GM21423 (cell line): ENCODE data around the gene CHMP6.

Experiments
- ATAC-seq: cut with Tn5 transposase; IDR thresholded peaks from one replicate; pipeline ENCODE4 v1.9.1; 2021; ENCODE audit warnings: mild to moderate bottlenecking, moderate library complexity; ENCODE audit not compliant: unreplicated experiment

The CHMP6 gene

DNA sequence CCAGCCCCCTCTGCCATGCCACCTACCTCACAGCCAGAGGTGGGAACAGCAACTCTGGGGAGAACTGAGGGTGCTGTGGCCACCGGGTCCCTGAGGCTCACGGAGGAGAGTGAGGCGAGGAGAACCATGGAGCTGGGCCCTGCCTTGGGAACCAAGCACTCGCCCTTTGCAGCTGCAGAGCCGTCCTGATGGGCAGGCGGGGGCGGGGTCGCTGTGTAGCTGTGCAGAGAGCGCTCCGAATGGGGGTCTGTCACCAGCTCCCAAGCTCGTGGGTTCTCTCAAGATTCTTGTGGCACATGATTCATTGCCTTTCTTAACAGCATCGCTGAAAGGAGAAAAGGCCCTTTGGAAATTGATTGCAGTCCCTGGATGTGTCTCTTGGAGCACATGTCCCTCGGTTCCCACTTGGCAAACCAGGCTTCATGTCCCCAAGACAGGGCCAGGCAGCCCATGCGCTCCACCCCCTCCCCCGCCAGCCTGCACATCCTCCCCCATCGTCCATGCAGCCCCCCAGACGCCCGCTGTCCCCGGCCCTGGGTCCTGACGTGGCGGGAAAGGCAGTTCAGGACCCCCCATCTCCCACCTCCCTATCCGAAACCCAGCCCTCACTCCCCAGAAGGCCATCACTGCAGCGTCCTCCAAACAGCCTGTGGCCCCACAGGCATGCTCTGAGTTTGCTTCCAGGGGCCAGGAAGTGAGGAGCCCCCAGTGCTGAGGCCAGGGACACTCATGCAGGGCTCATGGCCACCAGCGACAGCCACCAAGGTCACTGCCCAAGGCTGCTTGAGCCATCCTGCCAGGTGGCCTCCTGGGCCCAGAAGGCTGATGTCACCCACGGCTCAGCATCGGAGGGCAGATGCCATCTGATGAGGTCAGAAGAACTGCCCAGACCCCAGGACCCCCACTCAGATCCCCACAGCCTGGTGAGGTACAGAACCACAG lies 20.6 kb upstream of the CHMP6 start:
- no peak for ATAC-seq

DNA sequence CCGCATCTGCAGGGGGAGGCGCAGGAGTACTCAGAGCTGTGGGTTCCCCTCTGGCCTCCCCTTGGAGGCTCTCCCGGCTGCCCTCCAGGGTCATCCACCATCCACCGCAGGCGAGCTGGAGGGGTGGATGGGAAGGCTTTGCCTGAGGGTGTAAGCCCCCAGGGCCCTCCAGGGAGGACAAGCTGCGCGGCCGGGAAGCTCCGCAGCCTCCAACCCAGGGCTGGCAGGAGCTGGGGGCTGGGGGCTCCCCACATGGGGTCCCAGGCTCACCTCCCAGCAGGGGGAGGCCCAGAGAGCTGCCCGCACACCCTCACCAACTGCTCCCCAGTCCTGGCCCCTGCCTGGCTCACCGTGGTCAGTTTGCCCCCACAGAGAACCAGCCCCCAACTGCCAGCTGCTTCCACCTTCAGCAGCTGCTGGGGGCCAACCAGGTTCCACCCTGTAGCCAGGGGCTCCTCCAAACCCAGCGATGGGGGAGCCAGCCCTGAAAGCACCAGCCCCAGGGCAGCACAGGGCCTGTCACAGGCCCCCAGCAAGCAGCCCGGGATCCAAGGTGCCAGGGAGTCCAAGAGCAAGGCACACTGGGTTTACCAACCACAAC lies 19.8 kb upstream of the CHMP6 start:
- ATAC-seq: no peak

DNA sequence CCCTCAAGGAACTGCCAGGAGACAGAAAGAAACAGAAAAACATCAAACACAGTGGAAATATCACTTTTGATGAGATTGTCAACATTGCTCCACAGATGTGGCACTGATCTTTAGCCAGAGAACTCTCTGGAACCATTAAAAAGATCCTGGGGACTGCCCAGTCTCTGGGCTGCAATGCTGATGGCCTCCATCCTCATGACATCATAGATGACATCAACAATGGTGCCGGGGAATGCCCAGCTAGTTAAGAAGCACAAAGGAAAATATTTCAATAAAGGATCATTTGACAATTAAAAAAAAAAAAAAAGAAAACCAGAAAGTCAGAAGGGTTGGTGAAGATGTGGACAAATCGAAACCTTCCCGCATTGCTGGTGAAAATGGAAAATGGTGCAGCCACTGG lies 14.9 kb upstream of the CHMP6 start:
- ATAC-seq: no peak

DNA sequence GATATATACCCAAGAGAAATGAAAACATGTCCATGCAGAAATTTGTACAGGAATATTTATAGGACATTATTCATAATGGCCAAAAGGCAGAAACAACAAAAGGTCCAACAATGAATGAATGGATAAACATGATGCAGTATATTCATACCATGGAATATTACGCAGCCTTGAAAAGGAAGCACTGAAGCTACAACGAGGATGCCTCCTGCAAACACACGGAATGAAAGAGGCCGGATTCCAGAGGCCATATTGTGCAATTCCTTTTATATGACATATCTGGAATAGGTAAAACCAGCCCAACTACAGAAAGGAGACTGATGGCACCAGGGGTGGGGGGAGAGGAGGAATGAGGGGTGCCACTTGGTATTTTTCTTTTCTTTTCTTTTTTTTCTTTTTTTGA lies 14.5 kb upstream of the CHMP6 start:
- ATAC-seq: no peak

DNA sequence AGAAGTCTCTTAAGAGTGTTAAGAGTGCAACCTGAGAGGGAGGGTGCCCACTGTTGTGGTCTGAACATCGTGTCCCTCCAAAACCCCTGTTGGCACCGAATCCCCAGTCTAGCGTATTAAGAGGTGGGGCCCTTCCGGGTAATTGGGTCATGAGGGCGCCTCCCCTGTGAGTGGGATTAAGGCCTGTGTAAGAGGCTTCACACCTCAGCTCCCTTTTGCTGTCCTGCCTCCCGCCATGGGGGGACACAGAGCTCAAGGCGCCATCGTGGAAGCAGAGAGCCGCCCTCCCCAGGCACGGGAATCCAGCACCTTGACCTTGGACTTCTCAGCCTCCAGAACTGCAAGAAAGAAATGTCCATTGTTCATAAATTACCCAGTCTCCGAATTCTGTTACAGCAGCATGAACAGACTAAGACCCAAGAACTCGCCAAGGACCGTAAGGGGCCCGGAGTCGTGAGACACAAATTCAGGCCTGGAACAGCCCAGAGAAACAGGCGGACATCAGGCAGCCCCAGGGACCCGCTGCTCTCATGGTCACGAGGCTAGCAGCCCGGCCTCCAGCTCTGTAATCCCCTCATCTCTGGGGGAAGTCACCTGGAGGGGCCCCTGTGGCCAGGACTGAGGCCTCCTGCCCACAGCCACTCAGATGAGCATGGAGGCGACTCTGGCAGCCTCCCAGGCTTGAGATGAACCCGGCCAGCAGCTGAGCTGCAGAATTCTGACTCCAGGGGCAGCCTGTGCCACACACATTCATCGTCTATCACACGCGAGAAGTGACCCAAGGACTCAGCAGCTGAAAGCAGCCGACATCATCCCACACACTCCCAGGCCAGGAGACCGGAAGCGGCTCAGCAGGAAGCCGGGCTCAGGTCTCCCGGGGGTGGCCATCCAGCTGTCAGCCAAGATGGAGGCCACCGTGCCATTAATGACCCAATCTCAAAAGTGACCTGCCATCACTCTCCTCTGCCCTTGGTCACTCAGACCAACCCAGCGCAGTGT lies 12.8 kb upstream of the CHMP6 start:
- ATAC-seq: no peak

DNA sequence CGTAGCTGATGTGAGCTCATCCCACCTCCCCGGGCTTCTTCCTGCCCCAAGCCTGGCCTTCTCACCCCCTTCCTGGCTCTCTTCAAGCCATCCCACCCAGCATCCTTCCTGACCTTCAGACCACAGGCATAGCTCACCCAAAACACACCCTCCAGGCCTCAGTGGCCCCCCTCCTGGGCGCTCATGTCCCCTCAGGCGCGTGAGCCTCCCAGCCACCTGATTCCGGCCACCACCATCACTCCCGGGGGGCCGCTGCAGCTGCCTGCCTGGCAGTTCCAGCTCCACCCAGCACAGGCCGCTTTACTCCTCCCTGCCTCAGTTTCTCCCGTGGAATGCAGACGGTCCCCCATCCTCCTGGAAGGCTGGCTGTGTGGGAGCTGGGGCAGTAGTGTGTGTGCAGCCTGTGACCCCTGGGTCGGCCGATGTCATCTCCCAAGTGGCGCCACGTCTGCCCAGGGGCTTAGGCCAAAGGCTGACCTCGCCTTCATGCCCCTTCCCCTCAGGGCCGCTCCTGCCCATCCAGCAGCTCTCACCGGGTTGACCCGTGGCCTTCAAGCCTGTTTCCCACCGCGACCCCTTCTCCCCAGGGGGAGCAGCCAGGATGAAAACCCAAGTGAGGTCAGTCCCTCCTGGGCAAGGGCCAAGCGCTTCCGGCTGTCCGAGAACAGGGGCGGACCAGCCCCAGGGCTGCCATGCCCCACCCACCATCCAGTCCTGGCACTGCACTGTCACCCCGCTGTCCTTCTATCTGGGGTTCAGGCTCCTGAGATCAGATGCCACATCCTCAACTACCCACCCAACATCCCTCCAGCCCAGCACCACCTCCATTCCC lies 11.9 kb upstream of the CHMP6 start:
- no peak for ATAC-seq

DNA sequence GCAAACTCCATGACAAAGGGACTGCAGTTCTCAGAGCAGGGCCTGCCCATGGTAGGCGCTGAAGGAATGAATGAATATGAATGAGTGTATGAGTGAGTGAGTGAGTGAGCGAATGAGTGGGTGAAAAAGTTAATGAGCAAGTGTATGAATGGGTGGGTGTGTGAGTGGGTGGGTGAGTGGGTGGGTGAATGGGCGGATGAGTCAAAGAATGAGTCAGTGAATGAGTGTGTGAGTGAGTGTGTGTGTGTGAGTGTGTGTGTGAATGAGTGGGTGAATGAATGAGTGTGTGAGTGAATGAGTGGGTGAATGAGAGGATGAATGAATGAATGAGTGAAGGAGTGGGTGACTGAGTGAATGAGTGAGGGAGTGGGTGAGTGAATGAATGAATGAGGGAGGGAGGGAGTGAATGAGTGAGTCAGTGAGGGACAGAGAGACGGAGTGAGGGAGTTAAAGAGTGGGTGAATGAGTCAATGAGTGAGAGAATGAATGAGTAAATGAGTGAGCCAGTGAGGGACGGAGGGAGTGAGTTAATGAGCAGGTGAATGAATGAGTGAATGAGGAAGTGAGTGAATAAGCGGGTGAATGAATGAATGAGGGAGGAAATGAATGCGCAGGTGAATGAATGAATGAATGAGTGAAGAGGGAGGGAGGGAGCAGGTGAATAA lies 11.1 kb upstream of the CHMP6 start:
- ATAC-seq: no peak

DNA sequence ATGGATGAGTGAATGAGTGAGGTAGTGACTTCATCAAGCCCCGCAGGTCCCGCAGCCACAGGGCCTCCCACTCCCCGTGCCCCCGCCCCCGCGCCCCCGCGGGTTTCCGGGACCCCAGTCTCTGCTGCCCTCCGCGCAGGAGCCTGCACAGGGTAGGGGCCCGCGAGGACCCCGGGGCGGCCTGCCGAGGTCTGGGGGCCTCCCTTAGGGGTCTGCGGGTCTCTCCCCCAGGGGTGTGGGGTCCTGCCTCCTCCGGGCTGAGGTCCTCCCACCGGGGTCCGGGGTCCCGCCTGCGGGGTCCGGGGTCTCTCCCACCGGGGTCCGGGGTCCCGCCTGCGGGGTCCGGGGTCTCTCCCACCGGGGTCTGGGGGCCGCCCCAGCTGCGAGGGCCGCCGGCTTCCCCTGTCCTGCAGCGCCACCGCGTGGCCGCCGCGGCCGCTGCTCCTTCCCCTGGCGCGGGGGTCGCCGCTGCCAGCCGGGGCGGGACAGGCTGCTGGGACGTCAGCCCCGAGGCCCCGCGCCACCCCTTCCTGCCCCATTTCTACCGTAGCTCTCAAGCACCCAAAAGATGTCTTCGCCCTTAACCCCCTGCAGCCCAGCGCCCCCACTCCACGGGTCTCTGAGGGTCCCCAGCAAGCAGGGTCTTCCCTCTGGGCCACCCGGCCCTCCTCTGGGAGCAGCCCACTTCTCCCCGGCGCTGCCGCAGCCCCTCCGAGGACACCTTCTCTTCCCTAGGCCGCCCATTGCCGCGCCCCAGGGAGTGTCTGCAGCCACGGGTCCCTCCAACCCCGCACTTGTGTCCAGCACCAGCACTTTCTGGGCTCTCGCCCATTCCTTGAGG lies 10.4 kb upstream of the CHMP6 start:
- ATAC-seq: no peak

DNA sequence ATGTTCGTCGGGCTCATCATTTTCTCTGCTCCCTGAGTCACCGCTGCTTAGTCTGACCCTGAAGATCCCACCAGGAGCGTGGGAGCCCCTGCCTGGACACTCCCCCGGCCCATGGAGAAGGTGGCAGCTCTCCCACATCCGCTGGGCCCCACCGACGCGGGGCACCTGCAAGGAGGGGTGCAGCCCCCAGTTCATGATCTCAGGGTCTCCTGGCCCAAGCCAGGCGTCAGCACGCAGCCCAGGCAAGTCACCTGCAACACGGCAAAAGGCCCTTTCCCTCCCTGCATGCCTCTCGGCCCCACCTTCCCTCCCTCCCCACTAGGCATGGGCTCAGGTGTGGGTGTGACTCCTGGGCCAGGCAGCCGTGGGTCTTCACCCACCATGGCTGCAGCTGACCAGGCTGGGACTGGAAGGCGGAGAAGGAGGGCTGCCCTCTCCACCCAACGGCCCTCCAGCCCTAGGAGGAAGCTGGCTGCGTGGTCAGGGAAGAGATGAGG lies 9.7 kb upstream of the CHMP6 start:
- ATAC-seq: no peak

DNA sequence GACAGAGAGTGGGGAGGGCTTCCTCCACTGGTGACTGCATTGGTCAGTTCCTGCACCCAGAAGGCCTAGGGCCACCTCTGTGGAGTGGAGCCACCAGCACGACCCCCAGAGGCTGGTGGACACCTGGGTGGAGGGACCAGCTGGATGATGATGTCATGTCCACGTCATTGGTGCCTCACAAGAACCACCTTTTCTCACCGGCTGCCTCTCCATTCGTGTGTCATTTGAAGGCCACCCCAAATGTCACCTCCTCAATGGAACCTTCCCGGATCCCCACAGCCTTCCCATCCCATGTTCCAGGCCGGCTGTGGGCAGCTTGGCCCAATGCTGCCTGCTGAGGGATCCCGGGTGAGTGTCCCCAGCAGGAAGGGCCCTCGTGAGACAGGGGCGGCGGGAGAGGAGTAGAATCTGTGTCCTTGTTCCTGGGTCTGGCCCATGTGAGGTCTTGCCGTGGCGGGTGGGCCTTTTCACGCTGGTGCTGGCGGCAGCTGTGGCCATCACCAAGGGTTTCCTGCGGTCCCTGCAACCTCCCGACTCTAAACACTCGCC lies 9.1 kb upstream of the CHMP6 start:
- no peak for ATAC-seq

DNA sequence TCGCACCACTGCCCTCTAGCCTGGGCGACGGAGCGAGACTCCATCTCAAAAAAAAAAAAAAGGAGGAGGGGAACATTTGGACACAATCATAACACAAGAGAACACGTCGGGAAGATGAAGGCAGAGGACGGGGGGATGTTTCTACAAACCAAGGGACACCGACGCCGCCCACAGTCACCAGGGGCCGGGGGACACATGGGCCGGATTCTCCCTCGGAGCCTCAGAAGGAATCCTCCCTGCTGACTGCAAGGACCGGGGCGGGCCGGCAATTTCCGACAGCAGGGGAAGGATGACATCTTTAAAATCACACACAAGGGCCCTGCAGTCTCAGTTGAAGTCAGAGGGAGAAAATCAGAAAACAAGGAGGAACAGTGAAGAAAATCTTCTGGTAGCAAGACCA lies 8.1 kb upstream of the CHMP6 start:
- no peak for ATAC-seq

DNA sequence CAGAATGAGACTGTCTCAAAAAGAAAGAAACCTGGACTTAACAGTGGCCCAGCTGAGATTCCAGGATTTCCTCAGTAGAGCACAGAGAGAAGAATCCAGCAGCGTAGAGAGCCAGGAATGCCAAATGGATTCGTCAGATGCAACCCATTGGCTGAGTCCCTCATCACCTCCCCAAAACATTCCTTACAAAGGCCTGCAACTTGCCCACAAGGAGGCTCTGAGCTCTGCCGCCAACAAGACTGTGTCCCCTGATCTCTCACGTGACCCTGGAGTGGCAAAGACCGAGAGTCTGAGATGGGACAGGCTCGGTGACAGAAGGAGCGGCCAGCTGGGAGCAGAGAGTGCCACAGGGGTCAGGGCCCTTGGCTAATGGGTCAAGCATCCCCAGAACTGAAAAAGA lies 6.9 kb upstream of the CHMP6 start:
- no peak for ATAC-seq

DNA sequence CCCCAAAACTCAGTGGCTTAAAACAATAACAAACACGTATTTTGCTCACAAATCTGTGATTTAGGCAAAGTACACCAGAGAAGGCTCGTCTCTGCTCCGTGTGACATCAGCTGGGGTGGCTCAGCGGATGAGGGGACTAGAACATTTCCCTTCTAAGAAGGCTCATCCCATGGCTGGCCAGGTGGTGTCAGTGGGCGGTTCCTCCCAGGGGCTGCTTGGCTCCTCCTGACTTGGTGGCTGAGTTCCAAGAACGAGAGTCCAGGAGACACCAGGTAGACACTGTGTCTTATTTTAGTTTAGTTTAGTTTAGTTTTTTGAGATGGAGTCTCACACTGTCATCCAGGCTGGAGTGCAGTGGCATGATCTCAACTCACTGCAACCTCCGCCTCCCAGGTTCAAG lies 5.6 kb upstream of the CHMP6 start:
- ATAC-seq: no peak

DNA sequence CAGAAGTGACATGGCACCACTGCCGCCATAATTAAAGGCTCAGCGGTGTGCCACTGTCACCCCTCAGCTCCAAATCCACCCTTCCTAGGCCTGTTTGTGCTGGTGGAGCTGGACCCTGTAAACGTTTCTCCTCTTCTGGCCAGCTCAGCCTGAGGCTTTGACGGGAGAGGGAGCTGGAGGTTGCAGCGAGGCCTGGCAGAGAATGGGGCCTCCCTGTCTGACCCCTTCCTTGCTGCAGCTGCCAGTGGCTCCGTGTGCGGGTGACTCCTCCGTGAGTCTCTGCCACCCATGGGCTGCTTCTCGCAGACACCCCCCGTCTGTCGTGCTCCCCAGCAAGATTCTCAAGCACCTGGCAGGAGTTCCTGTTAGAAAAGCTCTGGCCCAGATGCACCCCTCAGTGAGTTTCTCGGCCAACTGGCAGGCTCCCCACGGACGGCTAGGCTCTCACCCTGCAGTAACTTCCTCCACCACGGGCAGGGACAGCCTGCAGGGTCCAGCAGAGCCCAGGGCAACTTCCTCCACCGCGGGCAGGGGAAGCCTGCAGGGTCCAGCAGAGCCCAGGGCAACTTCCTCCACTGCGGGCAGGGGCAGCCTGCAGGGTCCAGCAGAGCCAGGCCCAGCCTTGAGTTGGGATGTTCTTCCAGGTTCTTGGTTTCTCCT lies 4.7 kb upstream of the CHMP6 start:
- no peak for ATAC-seq

DNA sequence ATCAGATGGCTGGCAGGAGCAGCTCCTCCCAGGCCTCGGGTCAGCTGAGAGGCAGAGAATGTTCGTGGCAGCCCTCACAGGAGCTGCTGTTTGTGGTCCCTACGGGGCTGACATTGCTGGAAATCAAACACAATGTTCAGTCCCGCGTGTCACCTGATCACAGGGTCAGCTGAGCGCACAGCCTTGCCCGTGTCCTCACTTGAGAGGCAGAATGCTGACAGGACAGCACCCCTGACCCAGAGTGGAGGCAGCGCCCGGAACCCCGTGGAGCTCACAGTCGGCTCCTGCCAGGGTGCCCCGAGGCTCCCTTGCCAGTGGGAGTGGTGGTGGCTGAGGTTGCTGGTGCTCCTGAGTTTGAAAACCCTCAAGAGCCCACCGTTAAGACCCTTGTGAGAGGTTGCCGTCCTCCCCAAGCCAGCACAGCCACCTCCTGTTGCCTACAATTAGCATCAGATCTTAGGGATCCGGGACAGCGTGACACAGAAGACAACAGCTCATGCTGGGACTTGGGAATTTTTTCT lies 3.6 kb upstream of the CHMP6 start:
- no peak for ATAC-seq

DNA sequence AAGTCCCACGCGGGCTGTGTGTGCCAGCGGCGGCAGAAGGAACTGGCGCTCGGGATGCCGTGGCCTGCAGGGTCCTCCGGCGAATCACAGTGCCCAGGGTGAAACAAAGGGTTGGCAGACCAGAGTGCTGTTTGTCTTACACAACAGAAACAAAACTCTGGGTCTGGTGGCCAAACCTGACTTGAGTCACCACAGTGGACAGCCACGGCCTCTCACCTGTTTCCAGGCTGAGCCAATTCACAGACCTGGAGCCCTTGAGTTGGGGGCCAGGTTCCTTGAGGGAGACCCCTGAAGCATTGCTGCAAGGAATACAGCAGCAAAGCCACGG lies 2.1 kb upstream of the CHMP6 start:
- ATAC-seq: no peak

DNA sequence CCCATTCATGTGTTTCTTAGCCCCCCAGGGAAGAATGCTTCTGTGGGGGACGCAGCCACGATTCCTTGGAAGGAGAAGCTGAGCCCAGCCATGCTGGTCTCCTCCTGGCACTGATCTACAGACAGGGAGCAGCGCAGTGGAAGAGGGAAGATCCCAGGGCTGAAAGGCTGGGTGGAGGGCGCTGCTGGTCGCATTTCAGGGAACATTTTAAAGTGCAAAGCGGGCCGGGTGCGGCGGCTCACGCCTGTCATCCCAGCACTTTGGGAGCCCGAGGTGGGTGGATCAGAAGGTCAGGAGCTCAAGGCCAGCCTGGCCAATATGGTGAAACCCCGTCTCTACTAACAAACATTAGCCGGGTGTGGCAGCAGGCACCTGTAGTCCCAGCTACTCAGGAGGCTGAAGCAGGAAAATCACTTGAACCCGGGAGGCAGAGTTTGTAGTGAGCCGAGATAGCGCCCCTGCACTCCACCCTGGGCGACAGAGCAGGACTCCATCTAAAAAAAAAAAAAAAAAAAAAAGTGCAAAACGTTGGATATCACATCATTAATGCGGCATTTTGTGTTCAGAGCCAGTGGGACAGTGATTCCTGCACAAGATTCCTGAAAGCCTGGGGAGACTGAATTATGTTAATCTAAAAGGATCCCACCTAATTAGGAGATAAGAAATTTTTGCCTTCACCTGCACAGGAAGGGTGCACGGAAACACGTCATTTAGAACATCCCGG lies 558 bp upstream of the CHMP6 start:
- no peak for ATAC-seq
